ENCODE results near the gene ANGPTL2. TPM values are rescaled to one million over a fixed set of nuclear protein-coding genes. Genes with fewer than 3 reads are reported as not detected.

Gene ANGPTL2
- total RNA-seq, 2 donors from 2014 or later: 2.7 to 15.1 TPM

GRCh38 chr9:127124111-127124531 lies 1.7 kb upstream of the ANGPTL2 start:
- intact Hi-C loops (cut with DNase I): no loop called here
- Histone ChIP-seq H3K4me1 (no peaks in the 10 kb centered on the region), H3K27me3 (no peaks in the 10 kb centered on the region), H3K4me3 (no peak overlapping the region), H3K36me3 (no peaks in the 10 kb centered on the region), H3K9me3 (no peaks in the 10 kb centered on the region), H3K27ac (no peak overlapping the region), H3K9ac (ENCODE audit: low read depth in 2 of 2, low read length in 2 of 2) (no peak overlapping the region)
- DNase-seq: no peak
- TF ChIP-seq CTCF (IDR thresholded peaks at IDR 0.05): no peak

GRCh38 chr9:127123064-127123890 lies 842 bp upstream of the ANGPTL2 start:
- Histone ChIP-seq H3K4me3 (no peak overlapping the region), H3K27ac (peak overlapping the region; percentile 74), H3K9me3 (no peaks in the 10 kb centered on the region), H3K4me1 (no peaks in the 10 kb centered on the region), H3K9ac (ENCODE audit: low read depth in 2 of 2, low read length in 2 of 2) (no peak overlapping the region), H3K27me3 (no peaks in the 10 kb centered on the region), H3K36me3 (no peaks in the 10 kb centered on the region)
- intact Hi-C loops (cut with DNase I): no loop called here
- DNase-seq: no peak
- TF ChIP-seq CTCF (IDR thresholded peaks at IDR 0.05): no peak

GRCh38 chr9:127121628-127122175 lies 733 bp downstream of the ANGPTL2 start:
- peak overlapping the region; percentile 61 to 66 for H3K9ac ChIP-seq (ENCODE audit: low read depth in 2 of 2, low read length in 2 of 2)
- H3K27me3 ChIP-seq: no peaks in the 10 kb centered on the region
- H3K9me3 ChIP-seq: no peaks in the 10 kb centered on the region
- no peaks in the 10 kb centered on the region for H3K4me1 ChIP-seq
- peak overlapping the region; percentile 40 for H3K4me3 ChIP-seq
- TF ChIP-seq CTCF (IDR thresholded peaks at IDR 0.05): no peak
- intact Hi-C loops (cut with DNase I): no loop called here
- DNase-seq: no peak
- H3K36me3 ChIP-seq: no peaks in the 10 kb centered on the region
- H3K27ac ChIP-seq: peak overlapping the region; percentile 74

- Histone ChIP-seq H3K4me3 (no peak overlapping the region), H3K27me3 (no peaks in the 10 kb centered on the region), H3K4me1 (no peaks in the 10 kb centered on the region), H3K9ac (ENCODE audit: low read depth in 2 of 2, low read length in 2 of 2) (no peak overlapping the region), H3K27ac (no peak overlapping the region), H3K9me3 (no peaks in the 10 kb centered on the region), H3K36me3 (no peaks in the 10 kb centered on the region)
- no peak for DNase-seq
- intact Hi-C loops (cut with DNase I): no loop called here
- TF ChIP-seq CTCF (IDR thresholded peaks at IDR 0.05): no peak
Measured at GRCh38 chr9:127119320-127119709, 3.1 kb downstream of the ANGPTL2 start.

GRCh38 chr9:127118597-127119319 lies 3.7 kb downstream of the ANGPTL2 start:
- no peak for DNase-seq
- H3K27me3 ChIP-seq: no peaks in the 10 kb centered on the region
- H3K9ac ChIP-seq (ENCODE audit: low read depth in 2 of 2, low read length in 2 of 2): no peak overlapping the region
- intact Hi-C loops (cut with DNase I): no loop called here
- H3K4me3 ChIP-seq: no peak overlapping the region
- TF ChIP-seq CTCF (IDR thresholded peaks at IDR 0.05): no peak
- no peak overlapping the region for H3K27ac ChIP-seq
- H3K9me3 ChIP-seq: no peaks in the 10 kb centered on the region
- no peaks in the 10 kb centered on the region for H3K4me1 ChIP-seq
- H3K36me3 ChIP-seq: no peaks in the 10 kb centered on the region

All from colonic mucosa (tissue), 4 donors.